ENCODE results near the gene RAB35. TPM values are rescaled to one million over a fixed set of nuclear protein-coding genes. Genes with fewer than 3 reads are reported as not detected.
A peak's percentile ranks its signal among the peaks of the same experiment; 100 is the strongest.

The RAB35 gene
- total RNA-seq: 10 to 100 TPM; 26.7 to 42.2 TPM
- long read RNA-seq, transcript RAB35-201 (6 exons, 2,945 nt): major isoform, 17 of 21 reads
- long read RNA-seq, partial matches to known transcripts: 0 of 21 reads
- long read RNA-seq, other reads (novel, unspliced or antisense): 4 of 21 reads

DNA sequence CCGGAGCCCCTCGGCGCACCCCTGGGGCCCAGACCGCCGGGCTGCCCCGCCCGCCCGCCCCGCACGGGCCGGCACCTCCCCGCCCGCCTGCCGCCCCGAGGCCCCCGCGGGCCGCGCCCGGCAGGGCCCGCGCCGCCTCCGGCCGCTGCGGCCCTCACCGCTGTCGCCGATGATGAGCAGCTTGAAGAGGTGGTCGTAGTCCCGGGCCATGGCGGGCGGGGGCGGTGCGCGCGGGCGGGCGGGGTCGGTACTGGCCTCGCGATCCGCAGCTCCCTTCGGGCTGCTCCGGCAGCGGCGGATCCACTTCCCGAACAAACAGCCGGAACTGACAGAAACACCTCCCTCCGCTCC, at the start of gene RAB35:
Gene RAB35, minus strand, starts transcription at position 313 of the 351 bp plus-strand sequence. Its CDS starts 103 bp downstream, at position 210.
- intact Hi-C loops (cut with DNase I): no loop called here
- DNase-seq (no peak), ATAC-seq (no peak)

DNA sequence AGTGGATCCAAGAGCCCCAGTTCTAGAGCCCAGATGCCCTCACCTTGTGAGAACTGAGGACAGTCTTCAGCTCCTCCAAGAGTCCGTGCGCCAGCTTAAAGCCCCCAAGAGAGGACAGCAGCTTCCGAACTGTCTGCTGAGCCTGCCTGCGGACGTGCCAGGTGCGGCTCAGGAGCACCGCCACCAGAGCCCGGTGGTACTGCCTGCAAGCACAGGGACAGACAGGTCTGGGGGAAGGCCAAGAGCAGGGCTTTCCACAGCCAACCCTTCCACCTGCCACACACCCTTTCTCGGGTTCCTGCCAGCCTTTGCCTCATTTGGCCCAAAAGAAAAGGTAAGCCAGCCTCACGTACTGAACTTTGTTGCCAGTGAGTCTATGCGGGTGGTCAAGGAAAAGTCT, 47.7 kb upstream of the RAB35 start:
- no peak for DNase-seq
- ATAC-seq: no peak
- intact Hi-C loops (cut with DNase I): no loop called here

DNA sequence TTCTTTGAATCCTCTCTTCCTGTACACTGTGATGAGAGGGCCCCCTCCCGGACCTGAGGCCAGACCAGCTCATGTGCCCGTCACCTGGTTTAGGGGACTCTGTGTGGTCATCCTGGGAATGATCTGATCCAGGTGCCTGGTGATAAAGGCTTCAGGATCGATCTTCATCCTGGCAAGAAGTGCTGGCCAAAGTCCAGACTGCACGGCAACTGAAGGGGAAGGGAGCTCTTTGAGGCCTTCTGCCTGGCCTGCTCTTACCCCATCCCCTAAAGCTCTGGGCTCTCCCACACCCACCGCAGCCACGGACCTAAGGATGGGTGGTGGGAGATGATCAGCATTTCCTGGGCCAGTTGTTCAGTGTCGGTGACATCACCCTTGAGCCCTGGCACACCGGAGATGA, 46.2 kb upstream of the RAB35 start:
- intact Hi-C loops (cut with DNase I): no loop called here
- DNase-seq (no peak), ATAC-seq (no peak)

DNA sequence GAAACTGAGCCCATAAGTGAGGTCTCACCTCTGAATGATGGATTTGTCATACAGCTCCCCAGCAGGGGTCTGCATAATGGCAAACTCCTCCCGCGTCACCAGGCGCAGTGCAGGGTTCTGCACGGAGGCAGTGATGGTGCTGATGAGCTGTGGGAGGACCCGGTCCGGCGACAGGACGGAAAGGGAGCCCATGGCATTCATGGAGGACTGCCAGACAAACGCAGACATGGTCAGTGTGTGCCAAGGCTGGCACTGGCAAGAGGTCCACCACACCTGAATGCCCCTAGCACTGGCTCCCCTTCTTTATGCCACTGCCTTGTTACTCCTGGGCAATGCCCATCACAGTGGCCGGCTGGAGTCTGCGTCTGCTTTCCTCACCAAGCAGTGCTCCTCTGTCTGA, 45.3 kb upstream of the RAB35 start:
- ATAC-seq: no peak
- no peak for DNase-seq
- intact Hi-C loops (cut with DNase I): no loop called here

DNA sequence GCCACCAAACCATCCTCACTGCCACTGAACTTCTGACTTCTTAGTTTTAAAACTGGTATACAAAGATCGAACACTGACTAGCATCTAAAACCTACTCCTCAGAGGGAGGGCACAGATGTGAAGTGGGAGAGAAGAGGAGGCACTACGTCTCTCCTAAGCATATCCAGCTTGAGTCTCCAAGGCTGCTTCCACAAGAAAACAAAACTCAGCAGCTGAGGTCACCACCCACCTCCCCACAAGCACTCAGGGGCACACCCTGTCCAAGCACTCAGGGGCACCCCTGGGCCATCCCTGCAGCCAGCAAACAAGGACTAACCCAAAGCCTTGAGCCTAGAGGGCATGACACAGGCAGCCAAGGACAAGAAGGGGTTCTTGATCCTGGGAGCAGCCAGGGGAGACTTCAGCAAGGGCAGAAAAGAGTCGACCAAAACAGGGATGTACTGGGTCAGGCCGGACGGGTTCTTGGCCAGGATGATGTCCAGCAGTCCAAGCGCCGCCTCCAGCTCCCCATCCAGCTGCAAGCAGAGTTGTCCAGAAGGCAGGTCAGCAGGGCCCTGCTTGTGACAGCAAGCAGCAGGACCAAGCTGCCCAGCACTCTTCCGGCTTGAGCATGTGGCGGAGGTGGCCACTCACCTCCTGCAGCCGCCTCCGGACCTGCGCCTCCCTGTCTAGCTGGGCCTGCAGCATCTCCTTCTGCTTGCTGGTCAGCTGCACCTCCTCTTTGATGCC, 43.1 kb upstream of the RAB35 start:
- intact Hi-C loops (cut with DNase I): no loop called here
- peak in 1 of 2 donors; percentile 51 for ATAC-seq
- peak; percentile 35 for DNase-seq

DNA sequence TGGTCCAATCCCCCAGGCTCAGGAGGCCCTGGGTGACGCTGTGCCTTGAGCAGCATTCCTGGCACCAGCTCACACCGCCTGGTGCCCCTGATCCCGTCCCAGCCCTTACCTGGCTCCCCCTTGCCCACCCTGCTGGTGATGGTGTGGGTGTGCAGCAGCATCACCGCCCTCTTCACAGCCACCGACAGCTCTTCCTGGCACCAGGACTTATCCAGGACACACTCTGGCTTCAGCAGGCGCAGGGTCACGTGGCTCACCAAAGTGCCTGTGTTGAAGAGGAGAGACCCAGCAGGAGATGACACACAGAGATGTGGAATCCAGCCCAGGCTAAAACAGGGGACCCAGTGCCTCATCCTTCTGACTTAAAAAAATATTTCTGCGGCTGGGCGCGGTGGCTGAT, 41.8 kb upstream of the RAB35 start:
- no peak for DNase-seq
- no peak for ATAC-seq
- intact Hi-C loops (cut with DNase I): no loop called here

DNA sequence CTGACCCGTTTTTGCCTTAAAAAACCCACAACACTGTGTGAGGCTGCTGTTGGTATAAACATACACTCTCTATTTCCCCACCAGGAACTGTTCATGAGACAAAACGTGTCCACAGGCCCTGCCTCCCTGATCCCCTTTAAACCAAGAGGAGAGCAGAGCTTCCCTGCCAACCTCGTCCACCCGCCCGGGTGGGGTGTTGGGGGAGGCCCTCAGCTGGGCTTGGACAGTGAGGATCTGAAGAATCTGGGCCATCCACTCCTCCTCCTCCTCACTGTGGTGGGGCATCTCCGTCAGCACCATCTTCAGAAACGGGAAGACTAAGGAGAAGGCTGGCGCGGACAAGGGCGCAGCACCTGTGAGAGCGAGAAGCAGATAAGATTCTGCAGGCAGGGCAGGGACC, 41.1 kb upstream of the RAB35 start:
- no peak for DNase-seq
- intact Hi-C loops (cut with DNase I): no loop called here
- no peak for ATAC-seq

DNA sequence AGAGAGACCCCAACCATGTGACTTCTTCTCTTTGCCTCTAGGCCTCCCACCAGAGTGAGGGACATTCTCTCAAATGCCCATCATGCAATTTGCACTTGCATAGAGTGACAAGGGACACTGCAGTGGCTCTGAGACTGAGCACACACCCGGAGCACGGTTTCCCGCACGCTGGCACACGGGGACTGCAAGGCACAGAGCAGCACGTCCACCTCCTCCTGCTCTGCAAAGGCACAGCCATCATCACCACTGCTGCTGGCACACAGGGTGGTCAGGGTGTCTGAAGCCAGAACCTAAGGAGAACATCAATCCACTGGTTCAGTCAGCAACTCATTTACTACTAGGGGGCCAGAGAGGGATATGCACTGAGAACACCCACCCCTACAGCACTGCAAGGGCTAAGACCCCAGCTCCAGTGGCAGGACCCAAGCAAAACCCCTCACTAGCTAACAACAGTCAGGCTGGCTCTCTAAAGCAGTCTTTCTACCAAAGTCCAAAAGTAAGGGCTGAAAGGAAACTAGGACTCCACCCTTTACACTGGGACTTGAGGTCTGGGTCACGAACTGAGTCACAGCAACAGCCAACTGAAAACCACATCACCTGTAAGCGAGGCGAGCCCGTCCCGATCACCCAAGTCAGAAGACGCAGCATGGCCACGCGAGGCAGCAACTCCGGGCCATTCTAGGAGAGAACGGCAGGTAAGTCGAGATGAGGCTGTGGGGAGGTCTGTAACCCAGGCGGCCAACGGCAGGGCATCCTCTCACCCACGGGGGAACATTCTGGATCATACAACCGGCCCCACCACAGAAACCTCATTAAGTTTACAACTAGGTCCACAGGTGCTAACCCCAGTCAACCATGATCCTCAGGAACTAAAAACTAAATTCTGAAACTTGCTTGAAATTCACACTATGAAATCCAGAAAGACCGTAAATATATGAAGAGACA, 40.0 kb upstream of the RAB35 start:
- ATAC-seq (no peak), DNase-seq (no peak)
- intact Hi-C loops (cut with DNase I): no loop called here

DNA sequence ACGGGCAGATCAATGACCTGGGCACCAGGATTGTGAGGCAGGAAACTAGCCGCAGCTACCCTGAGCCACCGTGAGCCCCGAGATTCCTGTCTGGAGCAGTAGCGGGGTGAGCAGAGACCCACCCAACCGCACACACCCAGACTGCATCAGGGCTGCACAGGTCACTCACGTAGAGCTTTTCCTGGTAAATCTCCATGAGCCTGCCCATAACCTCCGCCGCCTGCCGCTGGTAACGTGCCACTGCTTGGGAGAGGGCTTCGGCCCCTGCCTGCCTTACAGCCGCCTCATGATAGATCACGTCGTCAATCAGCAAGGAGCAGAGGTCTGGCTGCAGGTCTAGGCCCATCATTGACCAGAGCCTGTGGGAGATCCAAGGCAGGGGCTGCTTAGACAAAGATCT, 38.5 kb upstream of the RAB35 start:
- no peak for DNase-seq
- ATAC-seq: no peak
- intact Hi-C loops (cut with DNase I): no loop called here

DNA sequence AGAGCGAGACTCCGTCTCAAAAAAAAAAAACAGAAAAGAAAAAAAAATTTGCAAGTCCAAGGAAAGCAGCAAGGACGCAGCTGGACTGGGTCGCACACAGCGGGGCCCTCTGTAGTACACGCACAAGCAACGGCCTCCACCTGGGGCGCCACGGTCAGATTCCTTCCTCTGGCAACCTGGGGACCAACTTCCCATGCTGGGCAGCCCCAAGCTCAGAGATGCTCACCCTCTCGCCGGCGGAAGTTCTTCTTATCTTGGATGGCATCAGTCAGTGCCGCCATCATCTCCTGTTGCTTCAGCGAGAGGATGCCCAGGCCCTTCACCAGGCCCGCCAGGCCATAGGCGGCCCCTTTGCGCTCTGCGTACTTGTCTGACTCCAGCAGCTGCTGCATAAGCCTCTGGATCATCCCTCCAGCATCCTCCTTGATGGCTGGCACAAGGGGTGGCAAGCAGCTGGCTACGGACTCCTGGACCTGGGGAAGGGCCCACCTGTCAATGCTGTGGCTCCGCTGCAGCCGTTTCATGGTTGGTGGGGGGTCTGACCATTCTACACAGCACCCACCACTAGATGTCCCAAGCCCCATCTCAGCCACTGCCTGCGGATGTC, 34.5 kb upstream of the RAB35 start:
- ATAC-seq (no peak), DNase-seq (no peak)
- intact Hi-C loops (cut with DNase I): no loop called here

DNA sequence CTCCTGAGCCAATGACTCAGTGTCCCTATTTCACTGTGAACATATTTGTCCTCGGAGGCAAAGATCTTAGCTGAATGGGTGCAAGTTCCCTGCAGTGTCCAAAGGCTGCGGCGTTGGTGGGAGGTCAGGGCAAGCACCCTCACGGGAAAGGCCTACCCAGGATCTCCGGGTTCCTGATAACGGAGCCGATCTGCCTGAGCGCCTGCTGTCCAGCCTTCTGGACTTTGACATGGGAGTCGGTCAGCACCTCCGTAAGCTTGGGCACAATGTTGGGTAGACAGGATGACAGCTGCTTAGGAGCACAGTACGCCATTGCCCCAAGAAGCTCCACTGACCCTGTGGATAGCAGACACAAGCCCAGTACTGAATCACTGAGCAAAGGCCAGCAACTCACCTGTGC, 31.5 kb upstream of the RAB35 start:
- no peak for DNase-seq
- intact Hi-C loops (cut with DNase I): no loop called here
- no peak for ATAC-seq

DNA sequence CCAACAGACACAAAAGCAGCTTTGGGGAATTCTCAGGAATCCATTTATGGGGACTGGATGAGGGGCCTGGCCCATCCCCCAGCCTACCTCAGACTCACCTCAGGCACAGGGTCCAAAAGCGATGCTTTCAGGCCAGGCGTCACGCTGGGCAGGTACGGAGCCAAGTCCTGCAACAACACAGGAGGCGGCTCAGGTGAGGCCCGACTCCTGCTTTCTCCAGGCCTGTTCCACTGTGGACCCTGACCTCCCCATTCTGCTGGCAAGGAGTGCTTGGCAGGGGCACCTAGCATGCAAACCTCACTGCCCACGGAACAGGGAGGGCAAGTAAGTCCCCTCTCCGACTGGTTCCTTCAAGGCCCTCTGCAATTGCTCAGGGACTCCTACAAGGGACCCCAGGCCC, 28.6 kb upstream of the RAB35 start:
- intact Hi-C loops (cut with DNase I): no loop called here
- ATAC-seq: no peak
- DNase-seq: no peak

DNA sequence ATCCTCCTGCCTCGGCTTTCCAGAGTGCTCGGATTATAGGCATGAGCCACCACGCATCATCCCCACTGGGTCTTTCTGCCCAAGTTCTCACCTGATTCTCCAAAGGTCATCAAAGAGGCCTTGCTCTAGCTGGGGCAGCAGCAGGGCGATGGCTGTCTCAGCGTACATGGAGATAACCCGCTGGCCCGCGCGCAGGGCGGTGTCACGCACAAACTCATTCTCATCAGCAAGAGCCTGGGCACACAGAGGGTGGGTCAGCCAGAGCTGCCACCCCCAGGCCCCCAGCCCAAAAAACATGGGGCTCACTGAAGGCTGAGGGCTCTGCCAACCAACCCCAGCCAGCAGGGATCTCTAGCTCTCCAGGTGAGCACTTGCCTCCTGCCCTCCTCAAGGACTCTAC, 27.7 kb upstream of the RAB35 start:
- DNase-seq: no peak
- intact Hi-C loops (cut with DNase I): no loop called here
- ATAC-seq: no peak

DNA sequence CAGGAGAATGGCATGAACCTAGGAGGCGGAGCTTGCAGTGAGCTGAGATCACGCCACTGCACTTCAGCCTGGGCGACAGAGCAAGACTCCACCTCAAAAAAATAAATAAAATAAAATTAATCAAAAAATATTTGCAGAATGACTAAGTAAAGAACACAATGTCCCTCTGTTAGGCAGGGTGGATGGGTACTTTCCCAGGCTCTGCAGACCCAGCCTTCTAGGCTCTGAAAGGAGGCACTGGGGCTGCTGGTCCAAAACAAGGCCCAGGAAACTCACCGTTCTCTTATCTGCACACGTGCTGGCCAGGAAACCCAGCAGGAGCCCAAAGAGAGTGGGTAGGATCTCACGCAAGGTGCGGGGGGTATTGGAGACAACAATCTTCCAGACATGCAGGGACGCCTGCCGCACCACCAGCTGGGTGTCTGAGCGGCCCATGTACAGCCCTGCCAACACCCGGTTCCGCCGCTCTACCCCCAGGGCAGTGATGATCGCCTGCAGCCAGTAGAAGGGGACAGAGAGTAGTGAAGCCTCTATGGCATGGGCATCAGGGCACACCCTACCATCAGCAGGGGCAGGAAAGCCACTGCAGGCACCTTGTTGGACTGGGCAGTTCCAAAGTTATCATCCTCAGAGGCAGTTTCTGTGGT, 25.8 kb upstream of the RAB35 start:
- DNase-seq (no peak), ATAC-seq (no peak)
- intact Hi-C loops (cut with DNase I): no loop called here

DNA sequence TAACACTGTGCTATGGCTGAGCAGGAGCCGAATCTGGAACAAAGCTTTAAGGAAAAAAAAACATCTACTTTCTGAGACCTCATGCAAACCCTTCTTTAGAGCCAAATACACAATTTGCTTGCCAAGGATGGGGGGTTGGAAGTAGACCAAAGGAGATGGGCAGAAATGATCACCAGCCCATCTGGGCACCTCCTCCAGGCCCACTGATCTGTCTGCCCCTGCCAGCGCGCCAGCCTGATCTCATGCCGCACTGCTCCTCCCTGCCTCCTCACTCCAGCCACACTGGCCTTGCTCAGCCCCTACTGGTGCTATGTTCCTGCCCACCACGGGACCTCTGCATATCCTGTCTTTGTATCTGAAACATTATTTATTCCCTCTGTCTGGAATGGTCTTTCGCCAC, 24.8 kb upstream of the RAB35 start:
- ATAC-seq (no peak), DNase-seq (no peak)
- intact Hi-C loops (cut with DNase I): no loop called here

DNA sequence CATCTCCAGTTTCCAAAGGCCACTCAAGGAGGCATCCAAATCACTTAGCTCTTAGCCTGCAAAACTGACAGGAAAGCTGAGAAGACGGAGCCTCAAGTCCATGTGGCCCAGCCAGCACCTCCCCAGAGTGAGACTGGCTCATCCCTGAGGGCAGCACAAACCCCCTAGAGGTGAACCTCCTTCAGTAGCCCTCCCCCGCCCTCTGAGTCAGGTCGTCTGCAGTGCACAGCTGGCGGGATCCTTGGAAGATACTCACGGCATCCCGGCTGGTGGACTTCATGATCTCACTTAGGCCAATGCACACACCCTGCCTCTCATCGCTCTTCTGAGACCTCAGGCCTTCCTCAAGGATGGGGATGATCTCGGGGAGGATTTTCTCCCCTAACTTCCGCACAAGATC, 24.1 kb upstream of the RAB35 start:
- ATAC-seq (no peak), DNase-seq (no peak)
- intact Hi-C loops (cut with DNase I): no loop called here

DNA sequence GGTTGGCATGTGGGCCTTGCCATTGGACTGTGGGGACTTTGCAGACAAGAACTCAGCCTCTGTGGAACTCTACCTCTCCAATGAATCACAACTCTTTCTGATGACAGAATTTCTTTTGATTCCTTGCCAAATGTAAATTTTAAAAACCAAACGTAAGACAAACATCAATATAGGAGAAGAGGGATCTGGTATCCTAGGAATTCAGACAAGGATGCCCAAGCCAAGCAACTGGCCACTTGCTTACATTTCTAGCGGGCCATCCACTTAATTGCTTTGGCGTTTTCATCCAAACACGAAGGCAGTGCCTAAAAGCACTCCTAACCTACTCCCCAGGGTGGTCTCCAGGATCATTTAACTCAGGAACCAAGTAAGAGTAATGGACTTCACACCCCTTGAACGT, 23.4 kb upstream of the RAB35 start:
- intact Hi-C loops (cut with DNase I): loop anchor here in 1 of 2 donors (5.0 kb wide), 1 partner anchor 37 kb away; no protein-coding TSS in a partner anchor
- ATAC-seq: no peak

DNA sequence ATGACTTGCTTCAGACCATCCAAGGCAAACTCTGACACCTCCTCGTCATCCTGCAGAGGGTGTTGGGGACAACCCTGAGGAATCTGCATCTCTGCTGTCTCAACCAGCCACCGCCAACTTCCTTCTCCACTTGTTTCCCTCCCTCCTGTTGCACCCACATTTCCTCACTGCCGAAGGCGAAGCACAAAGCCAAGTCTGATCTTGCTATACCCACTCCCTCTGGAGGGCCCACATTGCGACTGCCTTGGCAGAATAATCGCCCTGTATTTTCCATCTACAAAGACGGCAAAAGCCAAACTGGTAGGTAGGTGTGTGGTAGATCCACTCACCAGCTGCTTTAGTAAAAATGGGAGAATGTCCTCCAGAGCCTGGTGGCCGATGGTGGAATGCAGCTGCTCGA, 21.8 kb upstream of the RAB35 start:
- intact Hi-C loops (cut with DNase I): loop anchor here in 1 of 2 donors (5.0 kb wide), 1 partner anchor 39 kb away; no protein-coding TSS in a partner anchor
- ATAC-seq (no peak), DNase-seq (no peak)

More for the DNA sequence above, 23.4 kb upstream of the RAB35 start:
- no peak for DNase-seq

DNA sequence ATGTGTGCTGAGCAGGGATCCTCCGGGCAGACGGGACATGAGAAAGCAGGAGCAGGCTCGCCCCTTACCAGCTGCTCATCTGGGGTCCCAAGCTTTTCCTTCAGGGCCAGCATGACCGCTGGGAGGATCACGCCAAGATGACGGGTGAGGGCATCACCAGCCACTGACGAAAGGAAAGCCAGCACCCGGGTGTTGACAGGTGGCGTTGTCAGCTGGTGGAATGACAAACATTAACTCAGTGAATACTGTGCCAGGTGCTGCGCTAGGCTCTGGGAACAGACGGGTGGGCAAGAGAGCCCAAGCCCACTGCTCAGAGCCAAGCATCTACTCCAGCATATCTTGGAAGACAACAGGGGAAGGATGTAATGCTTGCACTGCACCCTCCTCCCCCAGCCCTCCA, 21.3 kb upstream of the RAB35 start:
- ATAC-seq: no peak
- no peak for DNase-seq
- intact Hi-C loops (cut with DNase I): loop anchor here in 1 of 2 donors (5.0 kb wide), 1 partner anchor 39 kb away; no protein-coding TSS in a partner anchor
